ENCODE data around the gene CMAS.
"Not testable (repeated sequence)": the region's sequence is repeated elsewhere in the genome, so short reads cannot be mapped to it uniquely, and the experiment has no call there.

The CMAS gene

GRCh38 chr12:22048351-22049041, 2.5 kb downstream of the CMAS start:
- no peak for DNase-seq

GRCh38 chr12:22050078-22050477, 4.1 kb downstream of the CMAS start:
- DNase-seq, result no peak

GRCh38 chr12:22051114-22051698, 5.2 kb downstream of the CMAS start:
- DNase-seq, result no peak

GRCh38 chr12:22052994-22053393, 7.0 kb downstream of the CMAS start:
- DNase-seq, result not testable (repeated sequence)

- DNase-seq, result no peak
Observed at GRCh38 chr12:22054155-22054554, 8.1 kb downstream of the CMAS start.

GRCh38 chr12:22056607-22057006, 10.6 kb downstream of the CMAS start:
- DNase-seq, result no peak

- DNase-seq, result no peak
Observed at GRCh38 chr12:22059976-22060647, 14.1 kb downstream of the CMAS start.

GRCh38 chr12:22064968-22065367, 18.9 kb downstream of the CMAS start:
- no peak for DNase-seq

GRCh38 chr12:22066310-22066709, 20.3 kb downstream of the CMAS start:
- DNase-seq, result no peak

- no peak for DNase-seq
Observed at GRCh38 chr12:22069851-22070250, 23.8 kb downstream of the CMAS start.

- no peak for DNase-seq
Observed at GRCh38 chr12:22082190-22082701, 36.2 kb downstream of the CMAS start.

- no peak for DNase-seq
Observed at GRCh38 chr12:22083167-22083566, 37.1 kb downstream of the CMAS start.

- DNase-seq, result no peak
Observed at GRCh38 chr12:22084852-22085251, 38.8 kb downstream of the CMAS start.

GRCh38 chr12:22088886-22089285, 42.9 kb downstream of the CMAS start:
- DNase-seq, result no peak

GRCh38 chr12:22089486-22089885, 43.5 kb downstream of the CMAS start:
- no peak for DNase-seq

- not testable (repeated sequence) for DNase-seq
Observed at GRCh38 chr12:22099062-22099461, 53.0 kb downstream of the CMAS start.

GRCh38 chr12:22100958-22101748, 55.1 kb downstream of the CMAS start:
- no peak for DNase-seq

- DNase-seq, result peak; percentile 70
Observed at GRCh38 chr12:22101749-22102243, 55.8 kb downstream of the CMAS start.

- no peak for DNase-seq
Observed at GRCh38 chr12:22103418-22103817, 57.4 kb downstream of the CMAS start.

GRCh38 chr12:22105542-22105941, 59.5 kb downstream of the CMAS start:
- no peak for DNase-seq

GRCh38 chr12:22110176-22110575, 64.2 kb downstream of the CMAS start:
- DNase-seq, result no peak

All from right forelimb (tissue), 1 donor.